ENCODE data around the gene LRP1-AS.

The LRP1-AS gene

GRCh38 chr12:57164454-57164853 lies 17.0 kb upstream of the LRP1-AS start:
- Histone ChIP-seq H3K27ac (no peak overlapping the region), H3K36me3 (peaks cover 63% of the 10 kb centered on the region), H4K20me1 (no peaks in the 10 kb centered on the region), H3K27me3 (no peaks in the 10 kb centered on the region), H3K4me2 (no peak overlapping the region), H3K9me3 (no peaks in the 10 kb centered on the region), H3K4me3 (no peak overlapping the region), H3K9ac (no peak overlapping the region), H3K4me1 (peaks cover 39% of the 10 kb centered on the region)
- TF ChIP-seq Cebpa-rat (IDR thresholded peaks at IDR 0.05), result no peak

DNA sequence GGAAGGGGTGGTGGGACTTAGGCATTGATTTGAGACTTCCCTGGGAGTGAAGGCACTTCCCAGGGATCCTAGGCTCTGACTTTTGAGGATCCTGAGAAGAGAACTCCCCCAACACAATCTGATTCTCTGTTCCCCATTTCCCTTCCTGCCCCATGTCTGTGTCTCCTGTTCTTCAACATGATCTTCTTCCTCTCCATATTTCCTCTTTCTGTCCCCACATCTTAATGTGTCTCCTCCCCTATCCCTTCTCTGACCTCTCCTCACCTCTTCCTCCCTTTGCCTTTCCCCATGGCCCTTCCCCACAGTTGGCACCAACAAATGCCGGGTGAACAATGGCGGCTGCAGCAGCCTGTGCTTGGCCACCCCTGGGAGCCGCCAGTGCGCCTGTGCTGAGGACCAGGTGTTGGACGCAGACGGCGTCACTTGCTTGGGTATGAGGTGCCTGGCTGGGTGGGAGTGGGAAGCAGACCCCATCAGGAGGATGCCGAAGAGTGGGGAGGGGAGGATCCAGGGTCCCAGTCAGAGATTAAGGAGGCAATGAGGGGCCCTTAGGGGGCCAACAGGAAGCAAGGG lies 15.2 kb upstream of the LRP1-AS start:
- TF ChIP-seq Cebpa-rat (IDR thresholded peaks at IDR 0.05), result no peak
- Histone ChIP-seq H4K20me1 (no peaks in the 10 kb centered on the region), H3K36me3 (peaks cover 61% of the 10 kb centered on the region), H3K4me1 (peaks cover 57% of the 10 kb centered on the region), H3K4me3 (no peak overlapping the region), H3K9ac (no peak overlapping the region), H3K27me3 (no peaks in the 10 kb centered on the region), H3K27ac (0 out of 2 replicates have a peak overlapping the region, but pooled peaks have one; percentile 38), H3K9me3 (no peaks in the 10 kb centered on the region), H3K4me2 (peak overlapping the region; percentile 57)

DNA sequence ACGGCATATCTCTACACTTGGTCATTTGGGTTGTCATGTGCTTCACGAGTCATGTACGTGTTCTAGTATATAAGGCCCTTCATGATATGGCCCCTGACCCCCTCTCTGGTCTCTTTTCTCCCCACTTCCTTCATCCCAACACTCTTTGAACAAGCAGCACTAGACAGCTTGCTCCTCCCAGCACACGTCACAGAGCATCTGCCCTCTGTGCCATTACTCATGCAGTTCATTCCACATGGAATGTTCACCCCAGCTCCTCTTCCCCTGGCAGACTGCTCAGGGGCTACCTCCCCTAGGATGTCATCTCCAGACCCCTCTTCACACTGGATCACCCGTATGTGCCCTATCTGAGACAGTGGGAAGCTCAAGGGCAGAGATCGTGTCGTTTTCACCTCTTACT lies 14.1 kb upstream of the LRP1-AS start:
- TF ChIP-seq Cebpa-rat (IDR thresholded peaks at IDR 0.05), result no peak
- Histone ChIP-seq H3K27me3 (no peaks in the 10 kb centered on the region), H3K9me3 (no peaks in the 10 kb centered on the region), H3K27ac (no peak overlapping the region), H3K36me3 (peaks cover 50% of the 10 kb centered on the region), H3K4me2 (no peak overlapping the region), H3K4me1 (peaks cover 58% of the 10 kb centered on the region), H4K20me1 (no peaks in the 10 kb centered on the region), H3K9ac (no peak overlapping the region), H3K4me3 (no peak overlapping the region)

DNA sequence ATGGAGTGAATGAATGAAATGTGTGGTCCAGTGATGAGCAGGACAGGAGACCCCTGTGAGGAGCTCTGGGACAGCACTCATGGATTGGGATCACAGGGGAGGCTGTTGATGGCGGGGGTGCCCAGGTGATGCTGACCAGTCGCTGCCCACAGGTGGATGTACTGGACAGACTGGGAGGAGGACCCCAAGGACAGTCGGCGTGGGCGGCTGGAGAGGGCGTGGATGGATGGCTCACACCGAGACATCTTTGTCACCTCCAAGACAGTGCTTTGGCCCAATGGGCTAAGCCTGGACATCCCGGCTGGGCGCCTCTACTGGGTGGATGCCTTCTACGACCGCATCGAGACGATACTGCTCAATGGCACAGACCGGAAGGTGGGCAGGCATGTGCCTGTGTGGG lies 13.3 kb upstream of the LRP1-AS start:
- Histone ChIP-seq H3K27me3 (no peaks in the 10 kb centered on the region), H3K4me1 (peaks cover 57% of the 10 kb centered on the region), H3K4me2 (no peak overlapping the region), H3K4me3 (no peak overlapping the region), H3K36me3 (peaks cover 43% of the 10 kb centered on the region), H3K9me3 (no peaks in the 10 kb centered on the region), H4K20me1 (no peaks in the 10 kb centered on the region), H3K9ac (no peak overlapping the region), H3K27ac (no peak overlapping the region)
- no peak for TF ChIP-seq Cebpa-rat (IDR thresholded peaks at IDR 0.05)

- H3K4me3 ChIP-seq, result no peak overlapping the region
- H3K4me1 ChIP-seq, result peaks cover 57% of the 10 kb centered on the region
- H3K4me2 ChIP-seq, result no peak overlapping the region
- H3K9me3 ChIP-seq, result no peaks in the 10 kb centered on the region
- no peak overlapping the region for H3K27ac ChIP-seq
- no peak overlapping the region for H3K9ac ChIP-seq
- H3K27me3 ChIP-seq, result no peaks in the 10 kb centered on the region
- no peak for TF ChIP-seq Cebpa-rat (IDR thresholded peaks at IDR 0.05)
- H3K36me3 ChIP-seq, result peaks cover 41% of the 10 kb centered on the region
- H4K20me1 ChIP-seq, result no peaks in the 10 kb centered on the region
These were observed 12.6 kb upstream of the LRP1-AS start for GRCh38 chr12:57160040-57160439.

- H3K9me3 ChIP-seq, result no peaks in the 10 kb centered on the region
- H3K27ac ChIP-seq, result peak overlapping the region; percentile 63; the same call in 1 of the 2 replicates
- H3K9ac ChIP-seq, result no peak overlapping the region
- peak overlapping the region; percentile 76 for H3K4me2 ChIP-seq
- TF ChIP-seq Cebpa-rat (IDR thresholded peaks at IDR 0.05), result no peak
- H3K4me1 ChIP-seq, result peaks cover 64% of the 10 kb centered on the region
- H3K27me3 ChIP-seq, result no peaks in the 10 kb centered on the region
- H3K4me3 ChIP-seq, result no peak overlapping the region
- H3K36me3 ChIP-seq, result peaks cover 44% of the 10 kb centered on the region
- H4K20me1 ChIP-seq, result no peaks in the 10 kb centered on the region
These were observed 11.9 kb upstream of the LRP1-AS start for GRCh38 chr12:57159311-57159710.

DNA sequence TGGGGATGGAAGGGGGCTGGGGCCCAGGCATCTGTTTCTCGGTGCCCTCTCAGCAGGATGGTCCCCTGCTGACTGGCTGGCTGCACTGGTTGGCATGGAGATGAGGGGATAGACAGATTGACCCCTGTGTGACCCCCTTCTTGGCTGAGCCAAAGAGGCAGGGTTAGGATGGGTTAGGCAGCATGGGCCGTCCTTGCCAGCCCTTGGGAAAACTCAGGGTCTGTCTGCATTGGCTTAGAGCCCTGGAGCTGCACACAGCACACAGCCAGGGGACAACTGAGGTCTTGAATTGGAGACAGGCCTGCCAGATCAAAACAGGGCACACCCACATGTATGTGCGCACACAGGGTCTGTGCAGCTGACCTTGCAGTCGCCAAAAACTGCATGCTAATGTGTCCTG lies 11.2 kb upstream of the LRP1-AS start:
- Histone ChIP-seq H4K20me1 (no peaks in the 10 kb centered on the region), H3K4me2 (peak overlapping the region; percentile 76), H3K9me3 (no peaks in the 10 kb centered on the region), H3K27me3 (no peaks in the 10 kb centered on the region), H3K27ac (peak overlapping the region; percentile 63; the same call in 1 of the 2 replicates), H3K9ac (no peak overlapping the region), H3K36me3 (peaks cover 48% of the 10 kb centered on the region), H3K4me1 (peaks cover 65% of the 10 kb centered on the region), H3K4me3 (no peak overlapping the region)
- TF ChIP-seq Cebpa-rat (IDR thresholded peaks at IDR 0.05), result no peak

DNA sequence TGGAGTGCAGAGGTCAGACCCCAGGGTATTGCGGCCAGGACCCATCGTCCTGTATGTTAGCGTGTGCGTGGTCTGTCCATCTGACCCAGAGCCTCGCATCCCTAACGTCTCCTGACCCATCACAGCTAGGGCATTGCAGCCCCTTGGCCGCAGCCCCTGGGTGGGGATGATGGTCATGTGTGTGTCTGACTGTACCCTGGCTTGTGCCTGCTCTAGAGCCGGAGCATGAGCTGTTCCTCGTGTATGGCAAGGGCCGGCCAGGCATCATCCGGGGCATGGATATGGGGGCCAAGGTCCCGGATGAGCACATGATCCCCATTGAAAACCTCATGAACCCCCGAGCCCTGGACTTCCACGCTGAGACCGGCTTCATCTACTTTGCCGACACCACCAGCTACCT lies 10.8 kb upstream of the LRP1-AS start:
- Histone ChIP-seq H4K20me1 (no peaks in the 10 kb centered on the region), H3K4me1 (peaks cover 62% of the 10 kb centered on the region), H3K9me3 (no peaks in the 10 kb centered on the region), H3K27me3 (no peaks in the 10 kb centered on the region), H3K4me2 (peak overlapping the region; percentile 76), H3K36me3 (peaks cover 51% of the 10 kb centered on the region), H3K9ac (no peak overlapping the region), H3K27ac (peak overlapping the region; percentile 63; the same call in 1 of the 2 replicates), H3K4me3 (peak overlapping the region; percentile 11; the same call in 1 of the 2 replicates)
- TF ChIP-seq Cebpa-rat (IDR thresholded peaks at IDR 0.05), result no peak

DNA sequence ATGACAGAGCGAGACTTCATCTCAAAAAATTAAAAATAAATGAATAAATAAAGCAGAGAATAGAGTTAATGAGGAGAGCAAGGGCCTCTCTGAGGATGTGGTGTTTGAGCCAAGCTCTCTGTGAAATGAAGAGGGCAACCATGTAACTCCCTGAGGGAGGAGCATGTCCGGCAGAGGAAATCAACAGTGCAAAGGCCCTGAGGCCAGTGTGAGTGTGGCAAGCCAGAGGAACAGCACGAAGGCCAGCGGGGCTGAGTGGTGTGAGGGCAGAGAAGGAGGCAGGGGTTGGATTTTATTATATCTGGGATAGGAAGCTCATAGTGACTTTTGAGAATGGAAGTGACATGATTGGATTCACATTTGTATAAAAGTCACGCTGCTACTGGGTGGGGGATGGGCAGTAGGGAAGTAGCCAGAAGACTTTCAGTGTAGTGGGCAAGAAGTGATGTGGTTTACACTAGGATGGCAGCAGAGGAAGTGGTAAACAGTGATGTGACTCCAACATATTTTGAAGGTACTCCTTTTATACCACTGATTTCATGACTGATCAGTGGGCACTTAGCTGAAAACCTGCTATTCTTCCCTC lies 10.3 kb upstream of the LRP1-AS start:
- Histone ChIP-seq H3K4me3 (peak overlapping the region; percentile 11; the same call in 1 of the 2 replicates), H3K4me2 (peak overlapping the region; percentile 76), H3K36me3 (peaks cover 53% of the 10 kb centered on the region), H3K4me1 (peaks cover 57% of the 10 kb centered on the region), H4K20me1 (no peaks in the 10 kb centered on the region), H3K9me3 (no peaks in the 10 kb centered on the region), H3K27ac (peak overlapping the region; percentile 63; the same call in 1 of the 2 replicates), H3K9ac (no peak overlapping the region), H3K27me3 (no peaks in the 10 kb centered on the region)
- no peak for TF ChIP-seq Cebpa-rat (IDR thresholded peaks at IDR 0.05)

- H3K4me3 ChIP-seq, result no peak overlapping the region
- H3K36me3 ChIP-seq, result peaks cover 44% of the 10 kb centered on the region
- peak overlapping the region; percentile 76 for H3K4me2 ChIP-seq
- H3K27me3 ChIP-seq, result no peaks in the 10 kb centered on the region
- H3K4me1 ChIP-seq, result peaks cover 48% of the 10 kb centered on the region
- no peaks in the 10 kb centered on the region for H3K9me3 ChIP-seq
- no peak for TF ChIP-seq Cebpa-rat (IDR thresholded peaks at IDR 0.05)
- H3K9ac ChIP-seq, result peak overlapping the region; percentile 50; the same call in 1 of the 2 replicates
- peak overlapping the region; percentile 66 for H3K27ac ChIP-seq
- no peaks in the 10 kb centered on the region for H4K20me1 ChIP-seq
These were observed 9.4 kb upstream of the LRP1-AS start for GRCh38 chr12:57156701-57157403.
